Astrocyte (in vitro differentiated cells and primary cell): ENCODE measurements around the gene METTL18. TPM values are rescaled to one million over a fixed set of nuclear protein-coding genes. Genes with fewer than 3 reads are reported as not detected.

ENCODE experiments used
- DNase-seq: peaks from one replicate; pipeline ENCODE4 v3.0.0-alpha.2; 2010; ENCODE audit warnings: low read depth
- FAIRE-seq: peaks from 2 replicates; lab custom pipeline; 2011; peaks lifted over from hg19 to GRCh38; lab: Jason Lieb, UNC
- H2AFZ ChIP-seq: 2 replicates; pipeline ENCODE4 v1.6.0; 2012; ENCODE audit warnings: low read depth, low read length, inconsistent platforms
- H3K27ac ChIP-seq: 2 replicates; pipeline ENCODE4 v1.5.1; 2011; ENCODE audit warnings: low read depth, low read length, inconsistent platforms
- H3K27me3 ChIP-seq: 2 replicates; pipeline ENCODE4 v1.6.0; 2011; ENCODE audit warnings: low read length, inconsistent platforms; ENCODE audit not compliant: insufficient read depth
- H3K36me3 ChIP-seq: 2 replicates; pipeline ENCODE4 v1.5.1; 2011; ENCODE audit warnings: low read length, inconsistent platforms; ENCODE audit not compliant: insufficient read depth
- H3K4me1 ChIP-seq: 2 replicates; pipeline ENCODE4 v1.5.1; 2011; ENCODE audit warnings: low read length, inconsistent platforms; ENCODE audit not compliant: insufficient read depth
- H3K4me2 ChIP-seq: 2 replicates; pipeline ENCODE4 v1.6.0; 2012; ENCODE audit warnings: low read length, inconsistent platforms
- H3K4me3 ChIP-seq: 2 replicates; pipeline ENCODE4 v1.5.1; 2011; ENCODE audit warnings: low read depth, mild to moderate bottlenecking, low read length, inconsistent platforms; ENCODE audit not compliant: insufficient read depth
- H3K79me2 ChIP-seq: 2 replicates; pipeline ENCODE4 v1.6.0; 2012; ENCODE audit warnings: mild to moderate bottlenecking, low read length, inconsistent platforms; ENCODE audit not compliant: insufficient read depth
- H3K9ac ChIP-seq: 2 replicates; pipeline ENCODE4 v1.6.0; 2012; ENCODE audit warnings: mild to moderate bottlenecking, low read length, inconsistent platforms
- H3K9me3 ChIP-seq: 2 replicates; pipeline ENCODE4 v1.5.1; 2012; ENCODE audit warnings: low read depth, mild to moderate bottlenecking, low read length, inconsistent platforms; ENCODE audit not compliant: insufficient read depth
- H4K20me1 ChIP-seq: 2 replicates; pipeline ENCODE4 v1.6.0; 2012; ENCODE audit warnings: low read length, inconsistent platforms; ENCODE audit not compliant: insufficient read depth
- H3K27ac Mint-ChIP-seq: one replicate; pipeline ENCODE4 v1.8.0; 2021; ENCODE audit warnings: mild to moderate bottlenecking, mixed read lengths; ENCODE audit not compliant: unreplicated experiment
- H3K27me3 Mint-ChIP-seq: one replicate; pipeline ENCODE4 v1.8.0; 2021; ENCODE audit warnings: low read depth, mixed read lengths; ENCODE audit not compliant: unreplicated experiment
- H3K36me3 Mint-ChIP-seq: one replicate; pipeline ENCODE4 v1.8.0; 2021; ENCODE audit warnings: low read depth, mixed read lengths; ENCODE audit not compliant: unreplicated experiment
- H3K4me1 Mint-ChIP-seq: one replicate; pipeline ENCODE4 v1.8.0; 2021; ENCODE audit warnings: low read depth, mixed read lengths; ENCODE audit not compliant: unreplicated experiment
- H3K4me3 Mint-ChIP-seq: one replicate; pipeline ENCODE4 v1.8.0; 2021; ENCODE audit warnings: mild to moderate bottlenecking, moderate library complexity, mixed read lengths; ENCODE audit not compliant: unreplicated experiment
- H3K9me3 Mint-ChIP-seq: one replicate; pipeline ENCODE4 v1.8.0; 2021; ENCODE audit warnings: mild to moderate bottlenecking, mixed read lengths; ENCODE audit not compliant: unreplicated experiment
- EZH2 ChIP-seq: IDR thresholded peaks from 2 replicates; pipeline ENCODE4 v1.6.1; 2012; ENCODE audit warnings: mild to moderate bottlenecking, low read length, inconsistent platforms; ENCODE audit not compliant: insufficient read depth
- total RNA-seq: library from RNA; stranded (reverse); gene quantifications from 2 replicates; pipeline ENCODE4 v1.2.1, GENCODE V29; 2021
- TF ChIP-seq, protein P1 (sequence below): IDR thresholded peaks from 2 replicates; pipeline ENCODE4 v1.5.1; 2011; ENCODE audit warnings: low read depth, mild to moderate bottlenecking, inconsistent platforms, low read length, moderate library complexity; ENCODE audit not compliant: insufficient read depth

Gene METTL18
- total RNA-seq, 1 donor from 2014 or later = 3.9 TPM

GRCh38 chr1:169779150-169779549 is 15.6 kb downstream of the METTL18 start:
- no peak overlapping the region for H2AFZ ChIP-seq
- H3K4me1 ChIP-seq = peaks cover 11% of the 10 kb centered on the region
- H3K9me3 ChIP-seq = no peaks in the 10 kb centered on the region
- no peaks in the 10 kb centered on the region for H3K36me3 ChIP-seq
- no peaks in the 10 kb centered on the region for H3K9me3 Mint-ChIP-seq
- H3K79me2 ChIP-seq = no peaks in the 10 kb centered on the region
- no peak overlapping the region for H3K4me3 Mint-ChIP-seq
- no peak overlapping the region for H3K4me2 ChIP-seq
- no peak overlapping the region for H3K4me3 ChIP-seq
- FAIRE-seq (no peak), DNase-seq (peak; percentile 52)
- no peak overlapping the region for H3K27ac ChIP-seq
- peaks cover 13% of the 10 kb centered on the region for H3K27me3 ChIP-seq
- H3K27ac Mint-ChIP-seq = no peak overlapping the region
- H3K27me3 Mint-ChIP-seq = no peaks in the 10 kb centered on the region
- no peaks in the 10 kb centered on the region for H4K20me1 ChIP-seq
- H3K4me1 Mint-ChIP-seq = peaks cover 19% of the 10 kb centered on the region
- H3K9ac ChIP-seq = no peak overlapping the region
- TF ChIP-seq, protein P1, sequence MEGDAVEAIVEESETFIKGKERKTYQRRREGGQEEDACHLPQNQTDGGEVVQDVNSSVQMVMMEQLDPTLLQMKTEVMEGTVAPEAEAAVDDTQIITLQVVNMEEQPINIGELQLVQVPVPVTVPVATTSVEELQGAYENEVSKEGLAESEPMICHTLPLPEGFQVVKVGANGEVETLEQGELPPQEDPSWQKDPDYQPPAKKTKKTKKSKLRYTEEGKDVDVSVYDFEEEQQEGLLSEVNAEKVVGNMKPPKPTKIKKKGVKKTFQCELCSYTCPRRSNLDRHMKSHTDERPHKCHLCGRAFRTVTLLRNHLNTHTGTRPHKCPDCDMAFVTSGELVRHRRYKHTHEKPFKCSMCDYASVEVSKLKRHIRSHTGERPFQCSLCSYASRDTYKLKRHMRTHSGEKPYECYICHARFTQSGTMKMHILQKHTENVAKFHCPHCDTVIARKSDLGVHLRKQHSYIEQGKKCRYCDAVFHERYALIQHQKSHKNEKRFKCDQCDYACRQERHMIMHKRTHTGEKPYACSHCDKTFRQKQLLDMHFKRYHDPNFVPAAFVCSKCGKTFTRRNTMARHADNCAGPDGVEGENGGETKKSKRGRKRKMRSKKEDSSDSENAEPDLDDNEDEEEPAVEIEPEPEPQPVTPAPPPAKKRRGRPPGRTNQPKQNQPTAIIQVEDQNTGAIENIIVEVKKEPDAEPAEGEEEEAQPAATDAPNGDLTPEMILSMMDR = no peak
- TF ChIP-seq EZH2 = no peak
- H3K36me3 Mint-ChIP-seq = no peaks in the 10 kb centered on the region

- H3K9me3 Mint-ChIP-seq = no peaks in the 10 kb centered on the region
- H3K9ac ChIP-seq = no peak overlapping the region
- no peaks in the 10 kb centered on the region for H4K20me1 ChIP-seq
- H3K36me3 ChIP-seq = no peaks in the 10 kb centered on the region
- H3K27me3 ChIP-seq = peaks cover 15% of the 10 kb centered on the region
- H3K27ac ChIP-seq = no peak overlapping the region
- H3K79me2 ChIP-seq = no peaks in the 10 kb centered on the region
- H3K4me1 ChIP-seq = peaks cover 9% of the 10 kb centered on the region
- H3K27me3 Mint-ChIP-seq = no peaks in the 10 kb centered on the region
- H2AFZ ChIP-seq = no peak overlapping the region
- FAIRE-seq (no peak), DNase-seq (no peak)
- H3K27ac Mint-ChIP-seq = no peak overlapping the region
- no peak overlapping the region for H3K4me2 ChIP-seq
- no peaks in the 10 kb centered on the region for H3K36me3 Mint-ChIP-seq
- no peak overlapping the region for H3K4me3 Mint-ChIP-seq
- H3K4me3 ChIP-seq = no peak overlapping the region
- peaks cover 16% of the 10 kb centered on the region for H3K4me1 Mint-ChIP-seq
- no peaks in the 10 kb centered on the region for H3K9me3 ChIP-seq
- TF ChIP-seq EZH2 = no peak
- TF ChIP-seq, protein P1 = no peak
Measured at GRCh38 chr1:169776440-169776839, 18.3 kb downstream of the METTL18 start.

DNA sequence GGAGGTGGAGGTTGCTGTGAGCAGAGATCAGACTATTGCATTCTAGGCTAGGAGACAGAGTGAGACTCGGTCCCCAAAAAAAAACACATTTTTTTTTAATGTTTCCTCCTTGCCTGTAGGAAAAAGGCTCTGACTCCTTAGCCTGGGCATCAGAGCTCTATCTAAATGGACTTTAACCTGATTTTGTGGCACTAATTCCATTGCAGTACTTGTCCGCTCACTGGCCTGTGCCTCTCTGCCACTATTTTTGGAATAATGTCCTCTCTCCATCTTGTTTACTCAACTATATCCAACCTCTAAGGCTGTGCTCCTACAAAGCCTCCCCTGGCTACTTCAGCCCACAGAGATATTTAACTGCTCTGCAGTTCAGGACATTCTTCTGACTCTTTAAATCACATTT is 26.5 kb downstream of the METTL18 start:
- Histone ChIP-seq H2AFZ (no peak overlapping the region), H3K79me2 (no peaks in the 10 kb centered on the region), H3K9ac (no peak overlapping the region), H3K27me3 (peaks cover 17% of the 10 kb centered on the region), H3K36me3 (no peaks in the 10 kb centered on the region), H3K4me2 (no peak overlapping the region), H3K4me1 (no peaks in the 10 kb centered on the region), H3K9me3 (no peaks in the 10 kb centered on the region), H3K4me3 (no peak overlapping the region), H3K27ac (no peak overlapping the region), H4K20me1 (no peaks in the 10 kb centered on the region)
- no peaks in the 10 kb centered on the region for H3K27me3 Mint-ChIP-seq
- no peak overlapping the region for H3K4me3 Mint-ChIP-seq
- no peaks in the 10 kb centered on the region for H3K9me3 Mint-ChIP-seq
- TF ChIP-seq EZH2 = no peak
- TF ChIP-seq, protein P1 = no peak
- no peaks in the 10 kb centered on the region for H3K4me1 Mint-ChIP-seq
- FAIRE-seq (no peak), DNase-seq (no peak)
- H3K27ac Mint-ChIP-seq = no peak overlapping the region
- no peaks in the 10 kb centered on the region for H3K36me3 Mint-ChIP-seq
